IPS DF 4.7 (cell line): Measurements from ENCODE around the gene UBE2F.
"Not testable (repeated sequence)": the region's sequence is repeated elsewhere in the genome, so short reads cannot be mapped to it uniquely, and the experiment has no call there.

Experiments
- DNase-seq: peaks from one replicate; pipeline ENCODE4 v3.0.0-alpha.2; 2013; ENCODE audit warnings: low spot score; ENCODE audit errors: extremely low read depth

The UBE2F gene

DNA sequence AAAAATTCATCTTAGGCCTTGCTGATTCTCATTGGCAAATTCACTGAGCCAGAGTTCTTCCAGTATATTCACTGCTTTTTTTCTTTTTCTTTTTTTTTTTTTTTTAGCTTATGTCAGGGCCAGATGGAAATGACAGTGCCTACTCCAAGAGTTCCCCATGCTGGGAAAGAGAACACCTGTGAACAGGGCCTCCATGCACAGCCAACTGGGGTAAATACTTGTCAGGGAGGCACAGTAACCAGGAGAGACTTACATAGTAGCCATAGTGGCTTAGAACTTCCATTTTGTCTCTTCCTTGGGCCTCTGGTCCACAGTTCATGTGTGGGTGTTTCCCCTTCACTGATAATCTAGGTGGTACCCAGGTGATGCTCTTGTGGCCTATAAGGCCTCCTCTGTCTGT lies 78.8 kb downstream of the UBE2F start:
- DNase-seq = no peak

GRCh38 chr2:238046725-238047270 lies 80.0 kb downstream of the UBE2F start:
- no peak for DNase-seq

DNA sequence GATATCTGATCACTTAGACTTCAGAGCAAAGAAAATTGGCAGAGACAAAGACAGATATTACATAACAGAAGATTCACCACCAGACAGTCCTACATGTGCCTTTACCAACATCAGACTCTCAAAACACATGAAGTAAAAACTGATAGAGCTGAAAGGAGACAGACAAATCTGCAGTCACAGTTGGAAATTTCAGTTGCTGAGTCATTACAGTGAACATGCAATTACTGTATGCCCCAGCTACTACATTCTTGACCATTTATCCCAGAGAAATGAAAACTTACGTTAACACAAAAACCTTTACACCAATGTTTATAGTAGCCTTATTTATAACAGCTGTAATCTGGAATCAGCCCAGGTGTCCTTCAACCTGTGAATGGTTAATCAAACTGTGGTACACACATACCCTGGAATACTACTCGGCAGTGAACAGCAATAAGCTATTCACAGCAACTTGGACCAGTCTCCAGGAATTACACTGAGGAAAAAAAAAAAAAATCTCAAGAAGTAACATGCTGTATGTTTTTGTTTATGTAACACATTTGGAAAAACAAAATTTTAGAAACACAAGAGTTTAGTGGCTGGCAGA lies 86.5 kb downstream of the UBE2F start:
- DNase-seq = no peak

DNA sequence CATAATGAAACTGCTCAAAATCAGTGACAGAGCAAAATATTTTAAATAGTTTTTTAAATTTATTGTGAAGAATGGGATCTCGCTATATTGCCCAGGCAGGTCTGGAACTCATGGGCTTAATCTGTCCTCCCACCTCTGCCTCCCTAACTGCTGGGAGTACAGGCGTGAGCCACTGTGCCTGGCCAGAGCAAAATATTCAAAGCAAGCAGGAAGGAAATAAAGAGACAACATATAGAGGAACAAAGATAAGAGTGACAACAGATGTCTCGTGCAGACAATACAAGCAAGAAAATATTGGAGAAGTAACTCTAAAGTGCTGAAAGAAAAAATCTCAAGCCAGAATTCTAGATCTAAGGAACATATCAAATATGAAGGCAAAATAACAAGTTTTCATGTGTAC lies 89.0 kb downstream of the UBE2F start:
- DNase-seq = no peak

DNA sequence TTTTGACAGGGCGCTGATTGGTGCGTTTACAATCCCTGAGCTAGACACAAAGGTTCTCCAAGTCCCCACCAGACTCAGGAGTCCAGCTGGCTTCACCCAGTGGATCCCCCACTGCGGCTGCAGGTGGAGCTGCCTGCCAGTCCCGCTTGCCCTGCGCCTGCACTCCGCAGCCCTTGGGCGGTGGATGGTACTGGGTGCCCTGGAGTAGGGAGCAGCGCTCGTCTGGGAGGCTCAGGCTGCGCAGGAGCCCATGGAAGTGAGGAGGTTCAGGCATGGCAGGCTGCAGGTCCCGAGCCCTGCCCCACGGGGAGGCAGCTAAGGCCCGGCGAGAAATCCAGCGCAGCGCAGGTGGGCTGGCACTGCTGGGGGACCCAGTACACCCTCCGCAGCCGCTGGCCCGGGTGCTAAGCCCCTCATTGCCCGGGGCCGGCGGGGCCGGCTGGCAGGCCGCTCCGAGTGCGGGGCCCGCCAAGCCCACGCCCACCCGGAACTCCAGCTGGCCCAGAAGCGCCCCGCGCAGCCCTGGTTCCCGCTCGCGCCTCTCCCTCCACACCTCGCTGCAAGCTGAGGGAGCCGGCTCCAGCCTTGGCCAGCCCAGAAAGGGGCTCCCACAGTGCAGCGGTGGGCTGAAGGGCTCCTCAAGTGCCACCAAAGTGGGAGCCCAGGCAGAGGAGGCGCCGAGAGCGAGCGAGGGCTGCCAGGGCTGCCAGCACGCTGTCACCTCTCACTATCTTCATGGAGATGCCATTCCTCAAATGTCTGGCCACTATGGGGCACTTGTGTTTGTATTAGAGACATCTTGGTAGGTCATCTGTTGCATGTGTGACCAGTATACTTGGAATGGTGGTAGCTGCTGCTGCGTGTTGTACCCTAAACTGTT lies 91.1 kb downstream of the UBE2F start:
- DNase-seq = not testable (repeated sequence)

- no peak for DNase-seq
Measured at GRCh38 chr2:238059505-238059904, 92.7 kb downstream of the UBE2F start.

DNA sequence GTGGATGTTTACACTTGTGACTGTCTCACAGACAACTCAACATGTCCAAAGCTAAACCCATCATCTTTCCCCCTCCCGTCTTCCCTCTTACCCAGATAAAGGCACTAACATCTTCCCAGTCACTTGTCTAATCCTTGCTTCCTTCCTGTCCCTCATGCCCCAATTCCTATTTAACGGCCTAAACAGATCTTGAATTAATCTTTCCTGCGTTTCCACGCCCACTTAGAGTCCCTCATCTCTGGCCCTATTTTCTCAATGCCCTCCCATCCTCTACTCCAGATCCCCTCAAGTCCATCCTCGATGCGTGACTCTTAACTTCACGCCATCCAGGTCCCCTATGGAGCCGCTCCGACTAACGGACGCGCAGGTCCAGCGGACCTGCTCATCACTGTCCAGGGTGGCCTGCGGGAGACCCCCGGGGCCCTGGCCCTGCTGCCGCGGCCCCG lies 93.3 kb downstream of the UBE2F start:
- DNase-seq = no peak

DNA sequence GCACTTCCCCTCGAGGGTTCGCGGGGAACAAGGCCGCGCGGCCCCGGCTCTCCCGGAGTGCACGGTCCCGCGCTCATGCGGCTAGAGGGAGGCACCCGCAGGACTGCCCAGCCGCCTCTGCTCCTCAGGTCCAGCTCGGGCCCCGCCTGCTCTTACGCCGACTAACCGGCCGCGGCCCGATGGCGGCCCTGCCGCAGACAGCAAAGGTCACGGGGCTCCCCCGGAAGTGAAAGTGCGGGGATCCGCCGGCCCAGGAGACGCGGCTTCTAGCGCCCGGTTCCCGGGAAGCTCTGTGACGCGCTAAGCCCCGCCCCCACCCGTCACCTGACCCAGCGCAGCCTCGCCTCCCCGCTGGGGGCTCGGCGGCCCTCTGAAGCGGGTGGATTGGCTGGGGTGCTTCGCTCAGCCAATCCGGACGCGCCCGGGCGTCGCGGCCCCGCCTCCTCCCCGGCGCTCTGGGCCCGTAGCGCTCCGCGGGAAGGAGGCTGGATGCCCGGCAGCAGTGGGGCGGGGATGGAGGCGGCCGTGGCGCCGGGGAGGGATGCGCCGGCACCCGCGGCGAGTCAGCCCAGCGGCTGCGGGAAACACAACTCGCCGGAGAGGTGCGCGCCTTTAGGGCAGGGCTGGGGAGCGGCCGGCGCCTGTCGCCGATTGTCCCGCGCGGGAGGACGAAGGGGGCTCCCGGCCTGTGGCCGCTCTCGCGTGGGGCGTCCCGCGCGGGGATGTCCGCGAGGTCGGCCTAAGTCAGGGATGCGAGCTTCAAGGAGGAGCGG lies 93.9 kb downstream of the UBE2F start, which contains the start of gene SCLY:
Gene SCLY (plus strand): TSS at position 460 of the 773 bp plus-strand sequence. CDS start 54 bp downstream, at position 514.
- peak; percentile 71 for DNase-seq

- no peak for DNase-seq
Measured at GRCh38 chr2:238061315-238062202, 94.7 kb downstream of the UBE2F start.

DNA sequence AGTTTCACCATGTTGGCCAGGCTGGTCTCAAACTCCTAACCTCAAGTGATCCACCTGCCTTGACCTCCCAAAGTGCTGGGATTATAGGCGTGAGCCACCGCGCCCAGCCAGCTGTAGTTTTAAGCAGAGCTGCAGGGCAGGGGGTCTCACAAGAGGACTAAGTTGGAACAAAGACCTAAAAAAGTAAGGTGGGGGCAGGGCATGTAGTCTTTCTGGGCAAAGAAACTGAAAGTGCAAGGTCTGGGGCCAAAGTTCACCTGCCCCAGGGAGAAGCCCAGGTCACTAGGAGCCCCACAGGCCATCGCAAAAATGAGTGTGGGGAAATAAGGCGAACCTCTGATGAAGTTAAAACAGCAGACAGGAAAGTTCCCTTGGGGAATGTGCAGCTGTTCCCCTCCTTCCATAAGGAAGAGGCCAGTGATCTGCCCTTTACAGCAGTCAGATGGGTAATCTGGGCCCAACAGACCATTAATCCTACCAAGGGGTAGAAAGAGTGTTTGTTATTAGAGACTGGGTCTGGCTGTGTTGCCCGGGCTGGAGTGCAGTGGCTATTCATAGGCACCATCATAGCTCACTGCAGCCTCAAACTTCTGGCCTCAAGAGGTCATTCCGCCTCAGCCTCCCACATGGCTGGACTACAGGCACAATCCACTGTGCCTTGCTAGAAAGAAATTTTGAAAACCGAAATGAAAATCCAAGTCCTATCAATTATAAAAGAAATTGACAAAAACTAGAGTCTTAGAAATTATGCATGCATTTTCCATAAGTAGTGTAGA lies 96.8 kb downstream of the UBE2F start:
- no peak for DNase-seq

- no peak for DNase-seq
Measured at GRCh38 chr2:238064376-238064775, 97.6 kb downstream of the UBE2F start.

DNA sequence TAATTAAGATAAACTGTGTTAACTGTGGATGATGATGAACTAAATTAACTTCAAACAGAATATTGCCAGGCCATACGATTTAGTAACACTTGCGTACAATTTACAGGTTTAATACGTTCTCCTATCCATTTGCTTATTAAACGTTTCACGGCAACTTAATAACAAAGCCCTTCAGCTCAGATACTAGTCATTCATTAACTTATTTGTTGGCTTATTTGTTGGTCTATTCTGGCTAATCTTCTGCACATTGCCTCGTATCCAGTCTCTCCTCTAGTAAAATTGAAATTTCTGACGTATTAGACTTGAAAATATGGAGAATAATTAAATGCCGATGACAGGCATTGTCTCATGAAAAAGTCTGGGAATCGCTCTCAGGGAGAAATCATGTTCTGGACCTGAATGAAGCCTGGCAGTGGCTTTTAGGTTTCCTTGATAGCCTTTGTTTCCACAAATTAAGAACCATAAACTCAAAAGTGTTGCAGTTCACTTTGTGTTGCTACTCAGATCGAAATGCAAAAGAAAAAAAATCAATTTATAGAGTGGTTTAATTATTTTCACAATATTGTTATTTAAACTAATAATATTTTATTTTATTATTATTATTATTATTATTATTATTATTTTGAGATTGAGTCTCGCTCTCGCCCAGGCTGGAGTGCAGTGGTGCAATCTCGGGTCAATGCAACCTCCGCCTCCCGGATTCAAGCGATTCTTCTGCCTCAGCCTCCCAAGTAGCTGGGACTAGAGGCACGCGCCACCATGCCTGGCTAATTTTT lies 98.4 kb downstream of the UBE2F start:
- DNase-seq = no peak

DNA sequence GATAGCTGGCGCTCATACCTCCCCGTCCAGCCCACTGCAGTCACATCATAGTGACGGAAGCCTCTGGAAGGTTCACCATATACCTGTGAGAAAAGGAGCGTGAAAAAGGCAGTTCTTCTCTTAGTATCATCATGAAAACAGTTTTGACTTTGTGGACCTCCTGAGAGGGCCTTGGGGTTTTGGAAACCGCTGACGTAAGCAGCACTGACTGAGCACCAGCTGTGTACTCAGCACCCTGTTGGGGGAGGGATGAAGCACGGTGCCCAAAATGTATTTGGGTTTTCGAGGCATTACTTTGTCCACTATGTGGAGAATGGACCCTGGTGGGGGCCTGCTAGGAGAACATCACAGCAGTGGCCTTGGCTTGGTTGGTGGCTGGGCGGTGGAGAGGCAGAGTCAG lies 99.4 kb downstream of the UBE2F start:
- DNase-seq = no peak

DNA sequence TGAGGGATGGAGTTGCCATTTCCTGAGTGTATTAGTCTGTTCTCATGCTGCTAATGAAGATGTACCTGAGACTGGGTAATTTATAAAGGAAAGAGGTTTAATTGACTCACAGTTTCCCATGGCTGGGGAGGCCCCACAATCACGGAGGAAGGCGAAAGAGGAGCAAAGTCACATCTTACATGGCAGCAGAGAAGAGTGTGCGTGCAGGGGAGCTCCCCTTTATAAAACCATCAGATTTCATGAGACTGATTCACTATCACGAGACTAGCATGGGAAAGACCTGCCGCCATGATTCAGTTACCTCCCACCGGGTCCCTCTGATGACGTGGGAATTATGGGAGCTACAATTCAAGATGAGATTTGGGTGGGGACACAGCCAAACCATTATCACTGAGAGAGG lies 99.9 kb downstream of the UBE2F start:
- DNase-seq = not testable (repeated sequence)

- DNase-seq = no peak
Measured at GRCh38 chr2:238067939-238068338, 101.1 kb downstream of the UBE2F start.

DNA sequence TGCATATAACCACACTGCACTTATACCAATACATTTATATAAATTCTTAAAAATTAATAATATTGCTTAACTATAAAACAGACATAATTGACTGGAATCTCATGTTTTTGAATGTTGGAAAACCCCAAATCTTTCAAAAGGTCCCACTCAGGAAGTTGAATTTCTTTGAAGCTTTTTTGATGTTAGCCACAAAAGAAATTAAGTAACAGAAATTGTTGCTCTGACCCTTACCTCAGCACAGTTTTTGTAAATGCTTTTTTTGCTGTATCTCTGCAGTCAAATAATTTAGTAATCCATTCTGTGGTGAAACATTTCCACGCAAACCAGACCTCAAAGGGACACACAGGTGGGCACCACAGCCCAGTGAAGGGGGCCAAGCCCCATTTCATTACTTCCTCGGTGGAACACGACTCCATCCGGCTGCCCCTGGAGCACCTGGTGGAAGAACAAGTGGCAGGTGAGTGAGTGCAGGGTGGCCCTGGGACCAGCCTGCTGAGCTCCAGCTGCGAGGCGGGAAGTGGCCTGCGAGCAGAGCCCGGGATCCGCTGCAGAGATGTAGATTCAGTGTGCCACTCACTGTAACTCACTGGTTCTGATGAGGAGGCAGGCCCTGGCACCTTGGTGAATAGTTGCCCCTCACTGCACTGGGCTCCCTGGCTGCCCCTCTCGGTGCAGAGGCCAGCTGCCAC lies 102.4 kb downstream of the UBE2F start:
- DNase-seq = no peak

GRCh38 chr2:238069877-238070276 lies 103.1 kb downstream of the UBE2F start:
- DNase-seq = no peak

DNA sequence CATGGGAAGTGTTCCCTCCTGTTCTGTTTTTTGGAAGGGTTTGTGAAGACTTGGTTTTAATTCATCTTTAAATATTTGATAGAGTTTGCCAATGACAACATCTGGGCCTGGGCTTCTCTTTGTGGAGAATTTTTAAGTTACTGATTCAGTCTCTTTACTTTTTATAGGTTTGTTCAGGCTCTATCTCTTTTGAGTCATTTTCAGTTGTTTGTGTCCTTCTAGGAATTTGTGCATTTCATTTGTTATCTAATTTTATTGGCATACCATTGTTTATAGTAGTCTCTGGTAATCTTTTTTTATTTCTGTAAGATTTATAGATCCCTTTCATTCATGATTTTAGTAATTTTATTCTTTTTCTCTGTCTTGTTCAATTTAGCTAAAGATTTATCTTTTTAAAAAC lies 108.6 kb downstream of the UBE2F start:
- no peak for DNase-seq

- no peak for DNase-seq
Measured at GRCh38 chr2:238077292-238077691, 110.5 kb downstream of the UBE2F start.
